ENCODE measurements around the gene SORL1. TPM values are rescaled to one million over a fixed set of nuclear protein-coding genes. Genes with fewer than 3 reads are reported as not detected.
A peak's percentile ranks its signal among the peaks of the same experiment; 100 is the strongest.
"Not testable (repeated sequence)": the region's sequence is repeated elsewhere in the genome, so short reads cannot be mapped to it uniquely, and the experiment has no call there.

SORL1 gene
- total RNA-seq, 1 donor from 2014 or later = 10.5 TPM

DNA sequence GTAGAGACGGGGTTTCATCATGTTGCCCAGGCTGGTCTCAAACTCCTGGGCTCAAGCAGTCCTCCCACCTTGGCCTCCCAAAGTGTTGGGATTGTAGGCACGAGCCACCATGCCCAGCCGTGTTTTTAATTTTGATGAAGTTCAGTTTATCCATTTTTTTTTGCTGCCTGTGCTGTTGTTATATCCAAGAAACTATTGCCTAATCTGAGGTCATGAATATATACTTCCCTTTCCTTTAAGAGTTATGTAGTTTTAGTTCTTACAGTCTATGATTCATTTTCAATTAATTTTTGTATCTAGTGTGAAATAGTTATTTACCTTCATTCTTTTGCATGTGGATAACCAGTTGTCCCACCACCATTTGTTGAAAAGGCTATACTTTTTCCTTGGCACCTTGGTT lies 50.9 kb downstream of the SORL1 start:
- Histone ChIP-seq H3K27ac (no peak overlapping the region), H3K36me3 (peaks cover 0 to 6% of the 10 kb centered on the region in 2 donors), H3K4me1 (no peaks in the 10 kb centered on the region), H3K27me3 (no peaks in the 10 kb centered on the region), H3K4me3 (no peak overlapping the region), H3K9me3 (peaks cover 0 to 11% of the 10 kb centered on the region in 2 donors)
- TF ChIP-seq, protein P1, sequence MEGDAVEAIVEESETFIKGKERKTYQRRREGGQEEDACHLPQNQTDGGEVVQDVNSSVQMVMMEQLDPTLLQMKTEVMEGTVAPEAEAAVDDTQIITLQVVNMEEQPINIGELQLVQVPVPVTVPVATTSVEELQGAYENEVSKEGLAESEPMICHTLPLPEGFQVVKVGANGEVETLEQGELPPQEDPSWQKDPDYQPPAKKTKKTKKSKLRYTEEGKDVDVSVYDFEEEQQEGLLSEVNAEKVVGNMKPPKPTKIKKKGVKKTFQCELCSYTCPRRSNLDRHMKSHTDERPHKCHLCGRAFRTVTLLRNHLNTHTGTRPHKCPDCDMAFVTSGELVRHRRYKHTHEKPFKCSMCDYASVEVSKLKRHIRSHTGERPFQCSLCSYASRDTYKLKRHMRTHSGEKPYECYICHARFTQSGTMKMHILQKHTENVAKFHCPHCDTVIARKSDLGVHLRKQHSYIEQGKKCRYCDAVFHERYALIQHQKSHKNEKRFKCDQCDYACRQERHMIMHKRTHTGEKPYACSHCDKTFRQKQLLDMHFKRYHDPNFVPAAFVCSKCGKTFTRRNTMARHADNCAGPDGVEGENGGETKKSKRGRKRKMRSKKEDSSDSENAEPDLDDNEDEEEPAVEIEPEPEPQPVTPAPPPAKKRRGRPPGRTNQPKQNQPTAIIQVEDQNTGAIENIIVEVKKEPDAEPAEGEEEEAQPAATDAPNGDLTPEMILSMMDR (IDR thresholded peaks at IDR 0.05) = no peak
- intact Hi-C loops (cut with DNase I) = no loop called here
- DNase-seq (ENCODE audit: low spot score in 2 of 2) = no peak

DNA sequence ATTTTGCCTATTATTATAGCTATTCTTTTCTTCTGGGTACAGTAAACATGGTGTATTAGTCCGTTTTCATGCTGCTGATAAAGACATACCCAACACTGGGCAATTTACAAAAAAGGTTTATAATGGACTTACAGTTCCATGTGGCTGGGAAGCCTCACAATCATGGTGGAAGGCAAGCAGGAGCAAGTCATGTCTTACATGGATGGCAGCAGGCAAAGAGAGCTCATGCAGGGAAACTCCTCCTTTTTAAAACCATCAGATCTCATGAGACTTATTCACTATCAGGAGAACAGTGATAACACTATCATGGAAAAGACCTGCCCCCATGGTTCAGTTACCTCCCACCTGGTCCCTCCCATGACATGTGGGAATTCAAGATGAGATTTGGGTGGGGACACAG lies 54.1 kb downstream of the SORL1 start:
- H3K4me1 ChIP-seq; H3K27ac ChIP-seq; DNase-seq (ENCODE audit: low spot score in 2 of 2); H3K36me3 ChIP-seq; intact Hi-C loops (cut with DNase I); H3K27me3 ChIP-seq; H3K4me3 ChIP-seq: not testable (repeated sequence)
- peaks cover 0 to 11% of the 10 kb centered on the region in 2 donors for H3K9me3 ChIP-seq

DNA sequence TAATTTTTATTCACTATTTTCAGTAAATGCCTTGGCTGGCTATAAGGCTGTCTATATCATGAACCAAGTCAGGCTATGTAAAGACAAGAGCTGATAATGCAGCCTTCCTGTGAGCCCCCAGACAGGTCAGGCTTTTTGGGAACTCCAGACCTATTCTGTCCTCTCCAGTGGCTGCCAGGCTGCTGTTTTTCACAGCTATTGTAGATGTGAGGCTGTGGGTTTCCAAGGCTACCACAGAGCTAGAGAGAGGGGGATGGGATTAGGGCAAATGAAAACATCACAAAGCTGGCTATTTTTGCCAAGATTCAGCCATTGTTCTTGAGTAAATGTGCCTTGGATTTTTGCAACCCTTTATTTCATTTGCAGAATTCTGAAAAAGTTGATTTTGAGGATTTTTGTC lies 56.3 kb downstream of the SORL1 start:
- H3K4me3 ChIP-seq = no peak overlapping the region
- no peaks in the 10 kb centered on the region for H3K36me3 ChIP-seq
- peaks cover 0 to 11% of the 10 kb centered on the region in 2 donors for H3K9me3 ChIP-seq
- peaks cover 0 to 5% of the 10 kb centered on the region in 2 donors for H3K4me1 ChIP-seq
- TF ChIP-seq, protein P1 (IDR thresholded peaks at IDR 0.05) = no peak
- DNase-seq (ENCODE audit: low spot score in 2 of 2) = no peak
- no peaks in the 10 kb centered on the region for H3K27me3 ChIP-seq
- no peak overlapping the region for H3K27ac ChIP-seq
- intact Hi-C loops (cut with DNase I) = no loop called here

DNA sequence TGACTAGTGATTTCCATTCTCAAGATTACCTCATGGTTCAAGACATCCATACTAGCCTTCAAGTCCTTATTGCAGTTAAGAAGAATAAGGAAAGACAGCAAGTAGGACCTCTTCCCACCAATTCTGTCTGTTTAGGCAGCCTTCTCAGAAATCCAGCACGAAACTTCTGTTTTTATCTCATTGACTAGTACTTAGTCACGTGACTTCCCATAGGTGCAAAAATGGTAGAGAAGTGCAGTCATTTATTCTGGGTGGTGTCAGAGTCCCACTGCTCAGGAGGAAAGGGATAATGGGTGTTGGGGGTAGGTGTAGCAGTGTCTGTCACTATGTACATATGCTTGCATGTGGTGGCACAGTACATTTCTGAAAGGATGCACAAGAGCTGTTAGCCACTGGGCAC lies 58.3 kb downstream of the SORL1 start:
- Histone ChIP-seq H3K4me1 (peaks cover 0 to 5% of the 10 kb centered on the region in 2 donors), H3K36me3 (peaks cover 0 to 5% of the 10 kb centered on the region in 2 donors), H3K27ac (no peak overlapping the region), H3K27me3 (no peaks in the 10 kb centered on the region), H3K4me3 (no peak overlapping the region), H3K9me3 (peaks cover 0 to 10% of the 10 kb centered on the region in 2 donors)
- TF ChIP-seq, protein P1 (IDR thresholded peaks at IDR 0.05) = no peak
- intact Hi-C loops (cut with DNase I) = no loop called here
- no peak for DNase-seq (ENCODE audit: low spot score in 2 of 2)

DNA sequence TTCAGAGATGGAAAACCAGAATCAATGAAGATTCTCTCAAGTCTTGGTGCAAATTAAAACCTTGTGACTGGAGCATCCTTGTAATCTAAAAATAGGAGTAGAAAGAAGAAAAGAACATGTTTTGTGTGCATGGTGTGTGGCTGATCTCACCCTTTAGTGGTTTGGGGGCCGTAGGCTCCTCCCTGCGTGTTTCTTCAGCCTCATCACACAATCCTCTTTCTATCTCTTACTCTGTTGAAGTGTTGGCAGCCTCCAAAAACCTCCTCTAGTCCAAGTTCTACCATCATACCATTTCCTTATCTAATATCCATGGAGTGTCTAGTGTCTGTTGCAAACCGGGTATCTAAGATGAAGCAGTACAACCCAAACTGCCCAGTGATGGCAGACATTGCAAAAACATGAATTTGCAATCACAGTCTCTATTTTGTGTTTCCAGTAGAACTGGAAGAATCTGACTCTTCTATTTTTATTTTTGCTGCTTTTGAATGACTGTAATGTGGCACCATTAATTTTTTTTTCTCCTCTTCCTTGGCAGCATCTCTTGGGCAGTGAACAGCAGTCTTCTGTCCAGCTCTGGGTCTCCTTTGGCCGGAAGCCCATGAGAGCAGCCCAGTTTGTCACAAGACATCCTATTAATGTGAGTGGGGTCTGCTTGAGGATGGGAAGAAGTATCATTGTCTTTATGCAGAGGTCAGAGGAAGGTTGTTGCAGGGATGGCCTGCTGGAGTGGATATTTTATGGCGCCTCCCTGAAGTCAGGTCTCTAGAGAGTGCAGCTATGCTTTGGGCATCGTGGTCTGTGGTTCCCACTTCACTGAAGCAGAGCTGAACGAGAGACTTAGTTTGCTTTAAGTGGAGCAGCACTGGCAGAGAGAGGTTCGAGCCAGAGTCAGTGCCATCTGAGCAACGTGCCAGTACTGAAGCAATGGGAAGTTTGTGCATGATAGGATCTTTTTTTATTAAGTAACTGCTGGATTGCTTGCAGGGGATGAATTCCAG lies 60.7 kb downstream of the SORL1 start:
- TF ChIP-seq, protein P1 (IDR thresholded peaks at IDR 0.05) = no peak
- no peaks in the 10 kb centered on the region for H3K9me3 ChIP-seq
- peak overlapping the region in 1 of 2 donors; percentile 44 for H3K27ac ChIP-seq

DNA sequence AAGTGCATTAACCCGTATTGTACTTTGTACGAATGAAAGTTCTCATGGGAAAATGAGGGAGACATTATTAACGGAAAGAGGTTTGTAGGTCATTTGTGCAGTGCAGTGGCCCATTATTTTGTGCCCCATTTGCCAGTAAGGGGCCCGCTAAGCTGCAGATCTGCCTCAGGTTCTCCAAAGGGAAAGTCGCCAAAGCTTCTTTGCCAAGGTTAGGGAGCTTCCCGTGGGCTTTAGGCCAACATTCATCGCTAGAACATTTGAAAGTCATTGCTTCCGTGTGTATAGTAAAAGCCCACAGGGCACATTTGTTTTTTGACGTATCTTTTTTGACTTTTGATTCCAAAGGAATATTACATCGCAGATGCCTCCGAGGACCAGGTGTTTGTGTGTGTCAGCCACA lies 61.7 kb downstream of the SORL1 start:
- TF ChIP-seq, protein P1 (IDR thresholded peaks at IDR 0.05) = no peak
- Histone ChIP-seq H3K36me3 (peaks cover 0 to 5% of the 10 kb centered on the region in 2 donors), H3K4me1 (peaks cover 0 to 5% of the 10 kb centered on the region in 2 donors), H3K4me3 (no peak overlapping the region), H3K27me3 (no peaks in the 10 kb centered on the region), H3K9me3 (no peaks in the 10 kb centered on the region), H3K27ac (no peak overlapping the region)
- intact Hi-C loops (cut with DNase I) = no loop called here
- DNase-seq (ENCODE audit: low spot score in 2 of 2) = no peak

More for the DNA sequence above, 60.7 kb downstream of the SORL1 start:
- Histone ChIP-seq H3K27me3 (no peaks in the 10 kb centered on the region), H3K4me1 (peaks cover 0 to 5% of the 10 kb centered on the region in 2 donors), H3K4me3 (no peak overlapping the region), H3K36me3 (peaks cover 0 to 5% of the 10 kb centered on the region in 2 donors)
- intact Hi-C loops (cut with DNase I) = no loop called here
- no peak for DNase-seq (ENCODE audit: low spot score in 2 of 2)

Data from ascending aorta (tissue), 2 donors.